Activated gamma-delta T cell treated with anti-CD3 and anti-CD28 coated beads, Interleukin-2, amount 50 U/mL, for 16 hours (primary cell): Measurements from ENCODE around the gene UNCX.
"Not testable (repeated sequence)": the region's sequence is repeated elsewhere in the genome, so short reads cannot be mapped to it uniquely, and the experiment has no call there.

Source experiments
- DNase-seq: peaks from one replicate; pipeline ENCODE4 v3.0.0-alpha.2; 2020; ENCODE audit warnings: low read depth

UNCX gene

GRCh38 chr7:1257863-1258262 is 25.2 kb downstream of the UNCX start:
- DNase-seq, result no peak

- no peak for DNase-seq
Measured at GRCh38 chr7:1259621-1260243, 27.1 kb downstream of the UNCX start.

- DNase-seq, result no peak
Measured at GRCh38 chr7:1260244-1260635, 27.6 kb downstream of the UNCX start.

- DNase-seq, result not testable (repeated sequence)
Measured at GRCh38 chr7:1261036-1261435, 28.4 kb downstream of the UNCX start.

- DNase-seq, result no peak
Measured at GRCh38 chr7:1262441-1262840, 29.8 kb downstream of the UNCX start.

GRCh38 chr7:1263391-1263951 is 30.8 kb downstream of the UNCX start:
- DNase-seq, result no peak

- DNase-seq, result no peak
Measured at GRCh38 chr7:1264345-1265280, 31.9 kb downstream of the UNCX start.

- no peak for DNase-seq
Measured at GRCh38 chr7:1267016-1267900, 34.6 kb downstream of the UNCX start.

GRCh38 chr7:1268076-1268815 is 35.6 kb downstream of the UNCX start:
- DNase-seq, result no peak

GRCh38 chr7:1268866-1269265 is 36.2 kb downstream of the UNCX start:
- no peak for DNase-seq

GRCh38 chr7:1269336-1269890 is 36.7 kb downstream of the UNCX start:
- DNase-seq, result no peak

GRCh38 chr7:1270181-1270580 is 37.5 kb downstream of the UNCX start:
- DNase-seq, result no peak

- no peak for DNase-seq
Measured at GRCh38 chr7:1271046-1271445, 38.4 kb downstream of the UNCX start.

- no peak for DNase-seq
Measured at GRCh38 chr7:1271656-1272055, 39.0 kb downstream of the UNCX start.

- DNase-seq, result not testable (repeated sequence)
Measured at GRCh38 chr7:1272136-1272535, 39.5 kb downstream of the UNCX start.

- DNase-seq, result no peak
Measured at GRCh38 chr7:1274121-1274875, 41.6 kb downstream of the UNCX start.

- no peak for DNase-seq
Measured at GRCh38 chr7:1274876-1275375, 42.3 kb downstream of the UNCX start.

GRCh38 chr7:1275451-1276381 is 43.0 kb downstream of the UNCX start:
- DNase-seq, result no peak

- DNase-seq, result no peak
Measured at GRCh38 chr7:1276626-1277175, 44.0 kb downstream of the UNCX start.
